ENCODE results near the gene CREB1.

- TF ChIP-seq POLR2A (IDR thresholded peaks at IDR 0.05) (no peak), CTCF (IDR thresholded peaks at IDR 0.05) (no peak)
Measured at GRCh38 chr2:207571370-207571769, 41.6 kb downstream of the CREB1 start.
